Mucosa of descending colon (tissue), 3 donors: Measurements from ENCODE around the gene AP5S1. TPM values are rescaled to one million over a fixed set of nuclear protein-coding genes. Genes with fewer than 3 reads are reported as not detected.

Experiments used
- ATAC-seq: fragments of 200-7000 bp; cut with Tn5 transposase; one replicate; pipeline ENCODE4 v1.9.1; 2020; ENCODE audit warnings: mild to moderate bottlenecking, moderate library complexity
- DNase-seq, 3 donors: peaks; one replicate each; pipeline ENCODE4 v3.0.0-alpha.2; 2020
- H3K36me3 ChIP-seq: fragments of 200-600 bp; one replicate; pipeline ENCODE4 v1.8.0; 2021; ENCODE audit warnings: low read depth, mild to moderate bottlenecking
- H3K4me1 ChIP-seq: fragments of 200-600 bp; one replicate; pipeline ENCODE4 v1.8.0; 2021; ENCODE audit warnings: low read depth, mild to moderate bottlenecking
- H3K4me3 ChIP-seq: fragments of 200-600 bp; one replicate; pipeline ENCODE4 v1.8.0; 2021; ENCODE audit warnings: mild to moderate bottlenecking
- H3K9me3 ChIP-seq: fragments of 200-600 bp; one replicate; pipeline ENCODE4 v1.8.0; 2021; ENCODE audit warnings: mild to moderate bottlenecking
- intact Hi-C, 2 donors: fragments of 100-400 bp; cut with DNase I in 1 of 2; cut with micrococcal nuclease in 1 of 2; formaldehyde crosslinking; loops; one replicate each; pipeline versions ENCODE4 v1.11.0 to v1.11.1; 2022; cut with DNase I, micrococcal nuclease
- total RNA-seq, 3 donors: library from RNA; stranded (reverse); fragmentation: NEBNext Ultra II Directional in 2 of 3; extraction: Animal tissue kit (Norgen Biotek cat#: 25700) in 2 of 3; gene quantifications; one replicate each; pipeline versions ENCODE4 v1.2.1 to v1.2.4, GENCODE V29; 2021 to 2023
- TF ChIP-seq, protein P1 (sequence below): fragments of 200-600 bp; IDR thresholded peaks from one replicate; pipeline ENCODE4 v1.8.0; 2022; ENCODE audit warnings: antibody characterized with exemption, mild to moderate bottlenecking
- donor health status: DM: no; HTN: no; CAD: no; lungs with moderate emphysema.
- donor health status: DM: no; HTN: no; CAD: no.
- donor health status: DM: no; HTN: yes; CAD: no.

AP5S1 gene
- total RNA-seq, 3 donors from 2014 or later: 13.0 to 18.6 (median 13.9) TPM

DNA sequence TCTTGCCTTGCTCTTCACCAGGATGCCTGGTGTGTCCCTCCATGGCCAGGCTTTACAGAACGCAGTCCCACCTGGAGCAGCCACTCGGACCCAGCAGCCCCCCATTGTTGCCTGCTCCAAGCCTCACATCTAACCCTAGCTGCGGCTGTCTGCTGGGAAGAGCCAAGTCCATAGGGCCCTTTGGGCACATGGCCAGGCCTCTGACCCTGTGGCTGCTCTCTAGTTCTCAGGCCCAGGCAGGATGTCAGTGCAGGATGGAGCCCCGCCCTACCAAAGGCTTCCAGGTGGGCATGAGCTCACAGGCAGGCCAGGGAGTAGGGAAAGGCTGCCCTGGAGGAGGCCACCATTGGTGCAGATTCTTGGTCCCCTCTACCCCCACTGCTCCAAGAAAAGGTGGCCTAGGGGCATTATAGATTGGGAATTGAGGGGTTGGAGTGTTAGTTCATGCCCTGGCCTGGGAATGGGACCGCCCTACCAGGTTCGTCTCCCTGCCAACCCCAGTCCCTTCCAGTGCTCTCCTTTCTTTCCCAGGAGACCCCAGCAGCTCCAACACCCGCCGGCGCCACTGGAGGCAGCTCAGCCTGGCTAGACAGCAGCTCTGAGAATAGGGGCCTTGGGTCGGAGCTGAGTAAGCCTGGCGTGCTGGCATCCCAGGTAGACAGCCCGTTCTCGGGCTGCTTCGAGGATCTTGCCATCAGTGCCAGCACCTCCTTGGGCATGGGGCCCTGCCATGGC lies 45.0 kb downstream of the AP5S1 start:
- intact Hi-C loops: no loop called here
- Histone ChIP-seq H3K4me3 (no peak overlapping the region), H3K9me3 (no peaks in the 10 kb centered on the region), H3K4me1 (peaks cover 4% of the 10 kb centered on the region), H3K36me3 (peaks cover 36% of the 10 kb centered on the region)
- ATAC-seq (no peak), DNase-seq (no peak)
- TF ChIP-seq, protein P1, sequence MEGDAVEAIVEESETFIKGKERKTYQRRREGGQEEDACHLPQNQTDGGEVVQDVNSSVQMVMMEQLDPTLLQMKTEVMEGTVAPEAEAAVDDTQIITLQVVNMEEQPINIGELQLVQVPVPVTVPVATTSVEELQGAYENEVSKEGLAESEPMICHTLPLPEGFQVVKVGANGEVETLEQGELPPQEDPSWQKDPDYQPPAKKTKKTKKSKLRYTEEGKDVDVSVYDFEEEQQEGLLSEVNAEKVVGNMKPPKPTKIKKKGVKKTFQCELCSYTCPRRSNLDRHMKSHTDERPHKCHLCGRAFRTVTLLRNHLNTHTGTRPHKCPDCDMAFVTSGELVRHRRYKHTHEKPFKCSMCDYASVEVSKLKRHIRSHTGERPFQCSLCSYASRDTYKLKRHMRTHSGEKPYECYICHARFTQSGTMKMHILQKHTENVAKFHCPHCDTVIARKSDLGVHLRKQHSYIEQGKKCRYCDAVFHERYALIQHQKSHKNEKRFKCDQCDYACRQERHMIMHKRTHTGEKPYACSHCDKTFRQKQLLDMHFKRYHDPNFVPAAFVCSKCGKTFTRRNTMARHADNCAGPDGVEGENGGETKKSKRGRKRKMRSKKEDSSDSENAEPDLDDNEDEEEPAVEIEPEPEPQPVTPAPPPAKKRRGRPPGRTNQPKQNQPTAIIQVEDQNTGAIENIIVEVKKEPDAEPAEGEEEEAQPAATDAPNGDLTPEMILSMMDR: no peak

GRCh38 chr20:3865887-3866407 lies 45.6 kb downstream of the AP5S1 start:
- H3K36me3 ChIP-seq: peaks cover 36% of the 10 kb centered on the region
- peaks cover 4% of the 10 kb centered on the region for H3K4me1 ChIP-seq
- no peak overlapping the region for H3K4me3 ChIP-seq
- H3K9me3 ChIP-seq: no peaks in the 10 kb centered on the region
- ATAC-seq (no peak), DNase-seq (no peak)
- TF ChIP-seq, protein P1: no peak
- intact Hi-C loops: no loop called here

- TF ChIP-seq, protein P1: no peak
- ATAC-seq (no peak), DNase-seq (no peak)
- peaks cover 4% of the 10 kb centered on the region for H3K4me1 ChIP-seq
- H3K4me3 ChIP-seq: no peak overlapping the region
- intact Hi-C loops: no loop called here
- no peaks in the 10 kb centered on the region for H3K9me3 ChIP-seq
- peaks cover 36% of the 10 kb centered on the region for H3K36me3 ChIP-seq
Measured at GRCh38 chr20:3866464-3866863, 46.1 kb downstream of the AP5S1 start.

GRCh38 chr20:3867802-3868201 lies 47.5 kb downstream of the AP5S1 start:
- ATAC-seq: no peak
- TF ChIP-seq, protein P1: no peak
- intact Hi-C loops: no loop called here
- DNase-seq: no peak
- no peak overlapping the region for H3K4me3 ChIP-seq
- no peaks in the 10 kb centered on the region for H3K9me3 ChIP-seq
- H3K36me3 ChIP-seq: peaks cover 28% of the 10 kb centered on the region
- H3K4me1 ChIP-seq: peaks cover 4% of the 10 kb centered on the region

DNA sequence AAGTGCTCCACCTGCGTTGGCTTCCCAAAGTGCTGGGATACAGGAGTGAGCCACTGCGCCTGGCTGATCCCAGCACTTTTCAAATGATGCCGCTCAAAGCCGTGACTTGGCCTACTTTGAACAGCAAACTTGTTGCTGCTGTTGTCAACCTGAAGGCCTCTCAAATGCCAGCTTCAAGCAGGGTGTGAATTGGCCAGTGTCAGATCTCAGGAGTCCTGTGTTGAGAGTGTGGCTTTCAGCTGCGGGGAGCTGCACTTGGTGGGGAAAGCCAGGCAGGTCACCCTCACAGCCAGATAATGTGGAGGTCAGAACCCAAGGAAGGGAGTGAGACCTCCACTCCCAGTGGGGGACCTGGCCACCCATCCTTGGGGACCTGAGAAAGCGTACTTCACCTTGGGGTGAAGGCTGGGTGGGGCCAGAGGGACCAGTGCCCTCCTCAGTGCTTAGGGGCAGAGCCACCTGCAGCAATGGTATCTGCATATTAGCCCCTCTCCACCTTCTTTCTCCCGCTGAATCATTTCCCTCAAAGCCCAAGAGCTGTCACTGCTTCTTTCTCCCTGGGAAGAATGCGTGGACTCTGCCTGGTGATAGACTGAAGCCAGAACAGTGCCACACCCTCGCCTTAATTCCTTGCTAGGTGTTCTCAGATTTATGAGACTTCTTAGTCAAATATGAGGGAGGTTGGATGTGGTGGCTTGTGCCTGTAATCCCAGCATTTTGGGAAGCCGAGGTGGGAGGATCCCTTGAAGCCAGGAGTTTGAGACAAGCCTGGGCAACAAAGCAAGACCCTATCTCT lies 49.7 kb downstream of the AP5S1 start:
- intact Hi-C loops: no loop called here
- Histone ChIP-seq H3K9me3 (no peaks in the 10 kb centered on the region), H3K36me3 (peaks cover 8% of the 10 kb centered on the region), H3K4me3 (no peak overlapping the region), H3K4me1 (peaks cover 4% of the 10 kb centered on the region)
- peak; percentile 66 for ATAC-seq
- peak in 1 of 3 donors; percentile 35 for DNase-seq
- TF ChIP-seq, protein P1: no peak
